HFFc6 (cell line): ENCODE measurements around the gene DAD1. TPM values are rescaled to one million over a fixed set of nuclear protein-coding genes. Genes with fewer than 3 reads are reported as not detected.
"Not testable (repeated sequence)": the region's sequence is repeated elsewhere in the genome, so short reads cannot be mapped to it uniquely, and the experiment has no call there.

ENCODE experiments used
- DNase-seq: peaks from one replicate; pipeline ENCODE4 v3.0.0-alpha.2; 2018
- H3K27ac Mint-ChIP-seq: 2 replicates; pipeline ENCODE4 v1.8.0; 2020; ENCODE audit warnings: mild to moderate bottlenecking, mixed read lengths
- H3K27me3 Mint-ChIP-seq: 2 replicates; pipeline ENCODE4 v1.8.0; 2021; ENCODE audit warnings: mild to moderate bottlenecking, moderate library complexity, mixed read lengths; ENCODE audit not compliant: insufficient read depth
- H3K36me3 Mint-ChIP-seq: 2 replicates; pipeline ENCODE4 v1.8.0; 2021; ENCODE audit warnings: low read depth, mixed read lengths
- H3K4me1 Mint-ChIP-seq: 2 replicates; pipeline ENCODE4 v1.8.0; 2020; ENCODE audit warnings: low read depth, mixed read lengths
- H3K4me3 Mint-ChIP-seq: 2 replicates; pipeline ENCODE4 v1.8.0; 2020; ENCODE audit warnings: mild to moderate bottlenecking, moderate library complexity, mixed read lengths
- H3K9me3 Mint-ChIP-seq: 2 replicates; pipeline ENCODE4 v1.8.0; 2020; ENCODE audit warnings: mild to moderate bottlenecking, mixed read lengths
- CTCF ChIP-seq: fragments of 200-600 bp; sonication (generic); IDR thresholded peaks from 2 replicates; pipeline ENCODE4 v1.5.0; 2021; ENCODE audit warnings: antibody characterized with exemption, mild to moderate bottlenecking
- total RNA-seq, 6 experiments: library from RNA; stranded (reverse); fragmentation: NEBNext Ultra II Directional; extraction: Animal tissue kit (Norgen Biotek cat#: 25700); gene quantifications; 2 replicates in 1 of 6; 3 replicates in 5 of 6; pipeline ENCODE4 v1.2.3, GENCODE V29; 2021

DAD1 gene
- total RNA-seq, 6 experiments from 2014 or later = 292 to 311 (median 302) TPM

- DNase-seq = no peak
- Mint-ChIP-seq H3K9me3 (no peaks in the 10 kb centered on the region), H3K4me3 (no peak overlapping the region), H3K27ac (no peak overlapping the region), H3K4me1 (peaks cover 26% of the 10 kb centered on the region), H3K36me3 (peaks cover 12% of the 10 kb centered on the region; the same call in 1 of the 2 replicates), H3K27me3 (no peaks in the 10 kb centered on the region; the same call in 1 of the 2 replicates)
- TF ChIP-seq CTCF = no peak
Measured at GRCh38 chr14:22566845-22567244, 22.2 kb downstream of the DAD1 start.

GRCh38 chr14:22566266-22566665, 22.8 kb downstream of the DAD1 start:
- H3K27ac Mint-ChIP-seq, H3K27me3 Mint-ChIP-seq, H3K4me3 Mint-ChIP-seq, H3K9me3 Mint-ChIP-seq, DNase-seq: not testable (repeated sequence)
- Mint-ChIP-seq H3K36me3 (peaks cover 10% of the 10 kb centered on the region; the same call in 1 of the 2 replicates), H3K4me1 (peaks cover 24% of the 10 kb centered on the region)

GRCh38 chr14:22565391-22565945, 23.6 kb downstream of the DAD1 start:
- Mint-ChIP-seq H3K9me3 (no peaks in the 10 kb centered on the region), H3K4me1 (peaks cover 18% of the 10 kb centered on the region), H3K27ac (no peak overlapping the region), H3K4me3 (no peak overlapping the region), H3K36me3 (peaks cover 10% of the 10 kb centered on the region; the same call in 1 of the 2 replicates), H3K27me3 (no peaks in the 10 kb centered on the region; the same call in 1 of the 2 replicates)
- DNase-seq = no peak
- TF ChIP-seq CTCF = no peak

- Mint-ChIP-seq H3K4me1 (peaks cover 15% of the 10 kb centered on the region), H3K9me3 (no peaks in the 10 kb centered on the region), H3K36me3 (peaks cover 10% of the 10 kb centered on the region; the same call in 1 of the 2 replicates), H3K27me3 (no peaks in the 10 kb centered on the region; the same call in 1 of the 2 replicates), H3K27ac (no peak overlapping the region), H3K4me3 (no peak overlapping the region)
- no peak for DNase-seq
- no peak for TF ChIP-seq CTCF
Measured at GRCh38 chr14:22564463-22564862, 24.6 kb downstream of the DAD1 start.

- Mint-ChIP-seq H3K4me3 (no peak overlapping the region), H3K36me3 (peaks cover 7% of the 10 kb centered on the region; the same call in 1 of the 2 replicates), H3K9me3 (no peaks in the 10 kb centered on the region), H3K27ac (no peak overlapping the region), H3K27me3 (no peaks in the 10 kb centered on the region; the same call in 1 of the 2 replicates), H3K4me1 (peaks cover 13% of the 10 kb centered on the region)
- DNase-seq = no peak
- no peak for TF ChIP-seq CTCF
Measured at GRCh38 chr14:22563987-22564386, 25.0 kb downstream of the DAD1 start.

- peak overlapping the region; percentile 42; the same call in 1 of the 2 replicates for H3K27ac Mint-ChIP-seq
- peaks cover 18% of the 10 kb centered on the region for H3K4me1 Mint-ChIP-seq
- H3K27me3 Mint-ChIP-seq = no peaks in the 10 kb centered on the region; the same call in 1 of the 2 replicates
- H3K9me3 Mint-ChIP-seq = no peaks in the 10 kb centered on the region
- no peak for DNase-seq
- no peak overlapping the region for H3K4me3 Mint-ChIP-seq
- TF ChIP-seq CTCF = no peak
- H3K36me3 Mint-ChIP-seq = peaks cover 3% of the 10 kb centered on the region; the same call in 1 of the 2 replicates
Measured at GRCh38 chr14:22561661-22562579, 27.1 kb downstream of the DAD1 start.
